DMS 273 (cell line): ENCODE measurements around the gene TRDN.

Experiments used
- DNase-seq: peaks from one replicate; lab custom pipeline; 2025; ENCODE audit not compliant: unreplicated experiment; lab: John Stamatoyannopoulos, UW

The TRDN gene

DNA sequence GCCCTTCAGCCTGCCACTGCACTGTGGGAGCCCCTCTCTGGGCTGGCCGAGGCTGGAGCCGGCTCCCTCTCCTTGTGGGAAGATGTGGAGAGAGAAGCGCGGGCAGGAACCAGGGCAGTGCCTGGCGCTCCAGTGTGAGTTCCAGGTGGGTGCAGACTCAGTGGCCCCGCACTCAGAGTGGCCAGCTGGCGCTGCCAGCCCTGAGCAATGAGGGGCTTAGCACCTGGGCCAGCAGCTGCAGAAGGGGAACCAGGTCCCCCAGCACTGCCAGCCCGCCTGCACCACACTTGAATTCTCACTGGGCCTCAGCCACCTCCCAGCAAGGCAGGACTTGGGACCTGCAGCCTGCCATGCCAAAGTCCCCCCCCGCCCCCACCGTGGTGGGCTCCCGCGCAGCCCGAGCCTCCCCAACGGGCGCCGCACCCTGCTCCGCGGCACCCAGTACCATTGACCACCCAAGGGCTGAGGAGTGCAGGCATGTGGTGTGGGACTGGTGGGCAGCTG, 434.8 kb downstream of the TRDN start:
- DNase-seq = no peak

GRCh38 chr6:123193298-123193697, 443.5 kb downstream of the TRDN start:
- DNase-seq = no peak

- no peak for DNase-seq
Observed at GRCh38 chr6:123189816-123190215, 446.9 kb downstream of the TRDN start.

GRCh38 chr6:123182998-123183397, 453.8 kb downstream of the TRDN start:
- DNase-seq = no peak

GRCh38 chr6:123176706-123177105, 460.0 kb downstream of the TRDN start:
- DNase-seq = no peak

- DNase-seq = no peak
Observed at GRCh38 chr6:123171341-123172115, 465.2 kb downstream of the TRDN start.

DNA sequence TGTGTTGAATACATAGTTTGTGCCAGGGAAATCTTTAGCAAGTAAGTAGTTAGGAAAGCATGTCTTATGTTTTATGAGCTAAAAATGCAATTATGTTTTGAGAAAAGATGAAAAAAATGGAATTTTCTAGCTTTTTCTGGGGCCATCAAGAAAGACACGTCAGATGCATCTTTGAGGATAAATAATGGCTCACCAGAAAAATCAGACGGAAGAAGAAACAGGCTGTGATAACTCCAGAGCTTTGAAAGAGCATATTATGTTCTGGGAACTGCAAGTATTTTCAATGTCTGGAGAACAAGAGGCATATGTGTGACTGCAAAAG, 467.0 kb downstream of the TRDN start:
- no peak for DNase-seq

DNA sequence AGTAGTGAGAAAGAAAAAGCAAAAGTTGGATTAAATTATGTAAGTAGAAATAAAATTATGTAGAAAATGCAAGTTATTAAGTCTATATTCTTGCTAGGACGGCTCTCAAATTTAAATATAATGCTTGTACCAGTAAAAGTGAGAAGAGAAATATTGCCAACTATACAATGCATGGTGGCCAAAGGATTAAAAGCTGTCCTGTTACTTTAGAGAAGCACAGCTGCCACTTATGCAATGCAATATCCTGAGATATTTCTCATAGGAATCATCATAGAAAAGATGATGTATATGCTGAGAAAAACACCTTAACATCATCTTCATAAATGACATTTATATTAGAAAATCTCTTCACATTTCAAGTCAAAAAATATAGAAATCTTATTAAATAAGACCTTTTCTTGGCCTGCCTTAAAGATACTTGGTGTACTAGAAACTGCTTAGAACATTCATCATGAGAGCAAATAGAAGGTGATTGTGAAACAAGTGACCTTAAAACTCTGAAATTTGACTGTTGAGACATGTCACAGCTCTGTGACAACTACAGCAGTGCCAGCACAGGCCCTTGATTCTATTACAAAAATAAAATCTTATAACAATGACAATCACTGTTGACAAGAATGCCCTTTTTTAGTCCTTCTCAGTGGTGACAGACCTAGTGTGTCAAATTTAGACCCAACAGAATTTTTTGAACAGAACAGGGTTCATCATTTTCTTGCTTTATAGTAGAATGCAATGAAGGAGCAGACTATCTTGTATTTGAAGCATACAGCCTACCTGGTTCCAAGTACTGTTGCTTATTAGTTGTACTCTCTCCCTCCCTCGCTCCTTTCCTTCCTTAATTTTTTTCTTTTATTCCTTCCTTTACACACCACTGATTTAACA, 467.6 kb downstream of the TRDN start:
- DNase-seq = no peak

DNA sequence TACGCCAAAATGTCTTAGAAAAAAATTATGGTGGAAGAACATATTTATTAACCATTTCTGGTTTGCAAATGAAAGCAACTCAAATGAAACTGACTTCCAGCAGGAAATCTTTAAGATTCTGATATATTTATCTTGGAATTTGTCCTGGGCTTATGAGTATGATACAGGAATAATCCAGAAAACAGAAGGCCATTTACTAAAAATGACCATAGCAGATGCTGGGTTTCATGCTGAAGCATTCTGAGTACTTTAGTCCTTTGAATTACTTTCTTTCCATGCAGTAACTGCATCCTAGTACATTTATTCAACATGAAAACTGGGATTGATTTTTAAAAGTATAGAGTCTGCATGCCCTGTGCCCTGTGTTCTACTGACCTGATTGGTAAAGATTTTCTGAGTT, 468.3 kb downstream of the TRDN start:
- DNase-seq = no peak
